HUDEP-2 (cell line): ENCODE data around the gene NRSN1.
A peak's percentile ranks its signal among the peaks of the same experiment; 100 is the strongest.

Experiments
- DNase-seq, 76 experiments: peaks; one replicate each; lab custom pipeline; 2025; ENCODE audit not compliant: unreplicated experiment in 76 of 76; lab: John Stamatoyannopoulos, UW

NRSN1 gene

GRCh38 chr6:24125980-24126379 lies at the start of gene NRSN1:
Gene NRSN1 (plus strand): TSS chr6:24126215. CDS start chr6:24134328, 8,113 bp downstream.
- DNase-seq: peak in 5 of 76 experiments; percentile 1 to 11 (median 6)

- DNase-seq: no peak
Measured at GRCh38 chr6:24078200-24078599, 47.8 kb upstream of the NRSN1 start.

GRCh38 chr6:24079076-24079475 lies 46.9 kb upstream of the NRSN1 start:
- DNase-seq: no peak

GRCh38 chr6:24080711-24081110 lies 45.3 kb upstream of the NRSN1 start:
- no peak for DNase-seq

GRCh38 chr6:24089736-24090135 lies 36.3 kb upstream of the NRSN1 start:
- DNase-seq: no peak

DNA sequence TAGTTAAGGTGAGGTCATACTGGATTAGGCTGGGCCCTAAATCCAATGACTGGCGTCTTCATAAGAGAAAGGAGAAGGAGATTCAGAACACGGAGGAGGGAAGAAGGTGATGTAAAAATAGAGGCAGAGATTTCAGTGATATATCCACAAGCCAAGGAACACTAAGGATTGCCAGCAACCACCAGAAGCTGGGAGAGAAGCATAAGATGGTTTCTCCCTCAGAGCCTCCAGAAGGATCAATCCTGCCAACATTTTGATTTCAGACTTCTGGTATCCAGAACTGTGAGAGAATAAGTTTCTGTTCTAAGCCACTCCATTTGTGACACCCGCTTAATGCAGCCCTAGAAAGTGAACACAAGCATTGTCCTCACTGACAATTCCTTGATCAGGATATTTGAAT lies 33.6 kb upstream of the NRSN1 start:
- DNase-seq: no peak

GRCh38 chr6:24093381-24093780 lies 32.6 kb upstream of the NRSN1 start:
- DNase-seq: no peak

DNA sequence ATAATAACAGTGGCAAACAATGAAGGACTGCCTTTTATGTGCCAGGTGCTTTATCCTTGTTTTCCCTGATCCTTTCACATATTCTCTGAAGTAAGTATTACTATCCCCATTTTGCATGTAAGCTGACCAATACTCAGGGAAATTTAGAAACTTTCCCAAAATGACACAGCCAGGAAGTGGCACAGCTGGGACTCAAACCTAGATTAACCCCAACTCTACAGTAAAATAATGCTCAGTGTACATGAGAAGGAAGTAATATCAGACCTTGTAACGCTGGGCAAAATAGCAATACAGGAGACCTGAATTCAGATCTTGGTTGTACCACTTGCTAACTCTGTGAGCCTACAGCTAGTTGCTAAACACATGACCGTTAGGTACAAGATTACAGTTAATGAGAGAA lies 26.8 kb upstream of the NRSN1 start:
- DNase-seq: no peak

DNA sequence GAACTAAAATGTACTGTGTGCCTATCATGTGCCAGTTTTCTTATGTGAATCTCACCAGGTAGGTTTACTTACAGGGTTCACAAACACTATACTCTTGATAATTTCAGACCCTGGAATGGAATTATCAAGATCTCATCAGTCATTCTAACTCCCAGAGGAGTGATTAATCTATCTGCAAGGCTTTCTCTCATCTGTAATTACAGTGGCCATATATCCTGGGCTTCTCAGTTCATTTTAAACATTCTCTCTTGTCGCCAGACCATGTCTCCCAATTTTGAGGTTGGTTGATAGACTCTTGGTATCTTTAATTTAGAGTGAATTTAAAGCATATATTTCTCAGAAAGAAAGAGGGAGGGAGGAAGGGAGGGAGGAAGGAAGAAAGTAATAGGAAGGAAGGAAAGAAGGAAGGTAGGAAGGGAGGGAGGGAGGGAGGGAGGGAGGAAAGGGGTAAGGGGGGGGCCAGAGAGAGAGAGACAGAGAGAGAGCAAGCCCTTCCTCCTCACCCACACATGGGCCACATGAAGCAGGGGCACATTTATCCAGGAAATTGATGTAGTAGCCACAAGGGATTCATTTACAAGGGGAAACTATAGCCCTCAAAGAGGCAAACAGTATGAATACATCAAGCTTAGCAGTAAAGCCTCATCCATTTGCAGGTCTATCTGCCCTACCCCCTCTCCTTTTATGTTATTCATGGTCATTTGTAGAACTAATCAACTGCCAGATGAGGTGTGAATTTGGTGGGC lies 25.8 kb upstream of the NRSN1 start:
- no peak for DNase-seq

DNA sequence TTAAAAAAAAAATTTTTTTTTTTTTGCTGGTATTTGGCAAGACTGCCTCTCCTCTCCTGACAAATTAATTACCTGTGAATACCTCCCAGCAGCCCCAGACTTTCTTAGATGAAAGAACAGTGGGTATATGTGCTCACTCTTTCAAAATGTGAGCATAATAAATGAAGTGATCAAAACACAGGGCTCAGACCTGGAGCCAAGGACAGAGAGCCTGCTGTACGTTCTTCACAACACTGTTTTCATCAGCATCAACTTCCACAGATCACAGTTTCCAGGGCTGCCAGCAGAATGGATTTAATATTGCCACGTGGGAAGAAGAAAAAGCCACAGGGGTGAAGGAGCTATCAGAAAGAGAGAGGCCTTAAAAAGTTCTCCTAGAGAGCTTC lies 25.3 kb upstream of the NRSN1 start:
- no peak for DNase-seq

DNA sequence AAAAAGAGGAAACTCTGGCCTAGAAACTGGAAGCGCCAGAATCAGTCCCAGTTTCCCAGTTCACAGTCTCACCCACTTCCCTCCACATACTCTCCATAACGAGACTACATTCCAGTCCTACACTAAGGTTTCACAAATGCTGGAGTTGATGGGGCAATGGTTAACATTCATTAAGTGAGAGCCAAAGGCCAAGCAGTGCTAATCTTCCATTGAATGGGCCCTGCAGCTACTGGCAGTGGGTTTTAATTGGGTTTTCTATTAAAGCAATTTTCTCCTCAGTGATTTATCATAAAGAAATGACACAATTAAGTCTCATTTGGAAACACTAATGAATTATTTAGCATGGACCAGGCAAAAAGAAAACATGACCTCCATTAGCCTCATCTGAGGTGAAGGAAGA lies 20.8 kb upstream of the NRSN1 start:
- DNase-seq: no peak

DNA sequence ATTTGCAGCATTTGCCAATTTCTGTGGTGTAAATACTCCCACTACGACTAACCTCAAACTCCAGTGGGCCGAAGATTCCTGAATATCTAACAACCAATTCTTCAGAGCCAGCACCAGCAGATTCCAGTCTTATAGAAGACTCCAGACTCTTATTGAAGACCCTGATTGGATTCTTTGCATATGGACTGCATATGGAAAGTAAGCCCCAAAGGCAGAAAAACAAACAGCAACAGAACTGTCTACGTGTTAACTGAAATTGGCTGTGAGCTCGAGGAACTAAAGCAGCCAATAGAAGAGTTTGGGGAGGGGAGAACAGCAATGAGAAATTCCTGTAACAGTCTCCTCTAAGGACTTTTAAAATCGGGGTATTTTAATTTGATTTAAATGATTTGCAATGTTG lies 19.7 kb upstream of the NRSN1 start:
- no peak for DNase-seq

- DNase-seq: no peak
Measured at GRCh38 chr6:24107294-24107693, 18.7 kb upstream of the NRSN1 start.

DNA sequence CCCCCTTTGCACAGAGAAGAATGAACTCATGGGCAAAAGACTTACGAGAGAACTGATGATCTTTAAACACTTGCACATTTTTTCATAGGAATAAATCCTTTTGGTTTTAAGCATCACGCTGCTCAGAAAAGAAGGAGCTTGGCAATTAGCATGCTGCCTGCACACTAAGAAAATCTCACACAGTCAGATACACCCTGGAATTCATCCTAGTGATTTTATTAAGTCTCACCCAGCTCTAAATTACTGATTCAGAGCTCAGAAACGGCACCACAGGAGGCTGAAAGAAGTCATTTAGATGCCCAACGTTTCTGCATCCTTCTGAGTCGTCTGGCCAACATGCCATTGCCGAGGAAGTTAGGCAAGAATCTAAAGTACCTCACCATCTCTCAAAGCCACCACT lies 18.0 kb upstream of the NRSN1 start:
- DNase-seq: no peak

GRCh38 chr6:24110417-24110816 lies 15.6 kb upstream of the NRSN1 start:
- no peak for DNase-seq

DNA sequence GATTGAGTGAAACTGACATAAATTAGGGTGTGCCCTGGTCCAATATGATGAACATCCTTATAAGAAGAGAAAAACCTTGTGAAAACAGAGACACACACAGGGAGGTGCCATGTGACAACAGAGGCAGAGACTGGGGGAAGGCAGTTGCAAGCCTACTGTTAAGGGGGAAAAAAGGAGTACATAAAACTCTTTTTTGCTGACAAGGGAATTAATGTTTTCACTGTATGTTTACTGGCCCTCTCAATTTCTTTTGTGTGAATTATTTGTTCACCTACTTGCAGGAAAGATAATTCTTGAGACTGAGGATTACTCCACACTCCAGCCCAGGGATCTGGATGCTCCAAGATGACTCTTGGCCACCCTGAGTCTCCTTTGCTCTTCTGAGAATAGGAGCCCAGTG lies 12.1 kb upstream of the NRSN1 start:
- no peak for DNase-seq

DNA sequence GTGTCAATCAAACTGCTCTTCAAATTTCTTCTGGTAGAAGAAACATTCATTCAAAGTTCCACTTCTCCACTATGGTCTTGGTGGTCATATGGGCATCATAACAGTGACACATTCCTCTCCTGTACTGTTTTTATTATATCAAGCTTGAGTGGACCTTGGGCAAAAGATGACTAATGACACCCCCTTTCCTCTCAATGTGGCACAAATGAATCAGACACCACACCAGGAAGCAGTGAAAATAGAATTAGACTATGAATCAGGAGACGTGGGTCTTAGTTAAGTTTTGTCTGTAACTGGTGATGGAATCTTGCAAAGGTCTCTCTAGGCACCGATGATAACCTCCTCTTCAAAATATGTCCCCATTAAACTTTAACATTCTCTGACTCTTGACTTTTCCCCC lies 9.0 kb upstream of the NRSN1 start:
- no peak for DNase-seq

DNA sequence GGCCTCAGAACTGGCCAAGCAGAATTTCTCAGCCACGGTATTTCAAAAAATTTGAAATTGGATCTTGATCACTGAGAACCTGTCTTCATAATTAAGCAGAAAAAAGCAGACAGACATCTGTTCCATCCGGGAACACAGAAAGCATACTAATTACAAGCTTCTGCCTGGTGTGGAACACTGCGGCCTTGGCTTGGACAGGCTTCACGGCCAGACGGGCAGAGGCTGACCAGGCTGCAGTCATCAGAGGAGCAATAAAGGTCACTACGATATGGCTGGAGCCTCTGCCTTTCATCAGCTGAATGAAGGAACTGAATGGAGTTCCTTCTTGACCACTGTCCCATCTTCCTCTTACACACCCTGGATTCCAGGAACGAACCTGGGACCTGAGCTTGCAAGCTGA lies 3.9 kb upstream of the NRSN1 start:
- DNase-seq: no peak

DNA sequence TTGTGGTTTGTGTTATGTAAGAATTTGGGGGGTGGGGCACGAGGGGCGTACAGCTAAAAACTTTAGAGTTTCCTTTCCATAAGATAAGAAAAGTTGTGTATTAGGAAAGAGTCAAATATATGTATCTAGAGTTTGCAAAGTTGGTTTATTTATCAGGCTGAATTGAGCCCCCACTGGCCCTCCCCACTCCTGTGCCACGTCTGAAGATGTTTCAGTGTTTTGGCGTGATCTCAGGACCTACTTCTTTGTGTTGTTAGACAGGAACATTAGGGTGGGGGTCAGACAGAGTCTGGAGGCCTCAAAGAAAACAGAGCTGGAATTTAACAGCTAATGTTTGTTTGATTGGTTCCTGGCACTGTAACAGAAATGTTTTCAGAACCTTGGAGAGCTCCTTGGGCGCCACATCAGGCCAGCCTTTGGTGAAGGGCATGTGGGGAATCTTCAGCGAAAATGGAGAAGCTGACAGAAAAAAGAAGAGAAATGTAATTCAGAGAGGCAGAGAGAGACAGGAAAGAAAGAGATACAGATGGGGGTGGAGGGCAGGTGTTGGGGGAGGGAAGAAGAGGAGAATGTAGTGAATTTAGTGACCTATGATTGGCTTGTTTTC lies 674 bp downstream of the NRSN1 start:
- DNase-seq: peak in 54 of 76 experiments; percentile 4 to 77 (median 38)

DNA sequence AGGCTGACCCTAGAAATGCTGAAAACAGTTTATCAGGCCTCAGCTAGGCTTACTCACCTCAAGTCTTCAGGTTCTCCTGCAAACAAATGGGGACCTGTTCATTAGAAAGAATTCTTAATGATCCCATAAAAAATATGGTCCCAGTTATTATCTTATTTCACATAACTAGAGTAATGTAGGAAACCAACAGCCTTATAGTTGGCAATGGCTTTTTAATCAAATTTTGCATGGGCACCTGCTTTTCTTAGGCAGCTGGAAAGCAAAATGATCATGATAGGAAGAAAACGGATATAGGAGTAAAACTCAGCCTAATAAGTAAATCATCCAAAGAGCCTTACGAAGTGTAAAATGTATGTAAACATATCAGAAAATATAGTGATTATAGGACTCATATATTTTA lies 1.3 kb downstream of the NRSN1 start:
- no peak for DNase-seq

GRCh38 chr6:24131751-24132150 lies 5.7 kb downstream of the NRSN1 start:
- DNase-seq: no peak

- DNase-seq: no peak
Measured at GRCh38 chr6:24139080-24139479, 13.1 kb downstream of the NRSN1 start.

GRCh38 chr6:24139639-24140038 lies 13.6 kb downstream of the NRSN1 start:
- DNase-seq: no peak
